MM.1S (cell line): Measurements from ENCODE around the gene NLRP1.

Experiments
- DNase-seq: peaks from one replicate; pipeline ENCODE4 v3.0.0-alpha.2; 2015
- H2AFZ ChIP-seq: fragments of 300-600 bp; sonication (generic); 2 replicates; pipeline ENCODE4 v1.6.0; 2016; ENCODE audit warnings: antibody characterized with exemption, low read length
- H3F3A ChIP-seq: fragments of 300-600 bp; sonication (generic); 2 replicates; pipeline ENCODE4 v1.6.1; 2016; ENCODE audit warnings: mild to moderate bottlenecking, antibody characterized with exemption, low read length, moderate library complexity, mixed read lengths; ENCODE audit not compliant: insufficient read depth
- H3K27ac ChIP-seq: fragments of 300-600 bp; sonication (generic); 2 replicates; pipeline ENCODE4 v1.5.1; 2016; ENCODE audit warnings: mild to moderate bottlenecking, low read length
- H3K27me3 ChIP-seq: fragments of 300-600 bp; sonication (generic); replicated peaks from 2 replicates; pipeline ENCODE4 v1.6.0; 2016; ENCODE audit warnings: low read length; ENCODE audit not compliant: insufficient read depth
- H3K36me3 ChIP-seq: fragments of 300-600 bp; sonication (generic); replicated peaks from 2 replicates; pipeline ENCODE4 v1.6.1; 2016; ENCODE audit warnings: mild to moderate bottlenecking, low read length, mixed read lengths; ENCODE audit not compliant: insufficient read depth
- H3K4me1 ChIP-seq: fragments of 300-600 bp; sonication (generic); 2 replicates; pipeline ENCODE4 v1.6.1; 2016; ENCODE audit warnings: low read length, mixed read lengths
- H3K4me2 ChIP-seq: fragments of 300-600 bp; sonication (generic); 2 replicates; pipeline ENCODE4 v1.6.0; 2016; ENCODE audit warnings: low read depth, low read length
- H3K4me3 ChIP-seq: fragments of 300-600 bp; sonication (generic); 2 replicates; pipeline ENCODE4 v1.5.1; 2016; ENCODE audit warnings: low read length, mixed read lengths
- H3K79me2 ChIP-seq: fragments of 300-600 bp; sonication (generic); 2 replicates; pipeline ENCODE4 v1.6.1; 2016; ENCODE audit warnings: mixed run types, low read length, mixed read lengths
- H3K9ac ChIP-seq: fragments of 300-600 bp; sonication (generic); 2 replicates; pipeline ENCODE4 v1.6.1; 2016; ENCODE audit warnings: low read length, mixed read lengths
- H3K9me2 ChIP-seq: fragments of 300-600 bp; sonication (generic); replicated peaks from 2 replicates; pipeline ENCODE4 v1.6.1; 2016; ENCODE audit warnings: mild to moderate bottlenecking, low read length, mixed read lengths; ENCODE audit not compliant: insufficient read depth
- H3K9me3 ChIP-seq: fragments of 300-600 bp; sonication (generic); replicated peaks from 2 replicates; pipeline ENCODE4 v1.6.1; 2016; ENCODE audit warnings: mild to moderate bottlenecking, low read length, mixed read lengths; ENCODE audit not compliant: insufficient read depth
- H4K20me1 ChIP-seq: fragments of 300-600 bp; sonication (generic); 2 replicates; pipeline ENCODE4 v1.6.1; 2016; ENCODE audit warnings: mild to moderate bottlenecking, low read length, moderate library complexity, mixed read lengths; ENCODE audit not compliant: insufficient read depth
- EZH2 ChIP-seq: fragments of 300-600 bp; sonication (generic); optimal IDR thresholded peaks from 2 replicates; pipeline ENCODE3; 2017; ENCODE audit warnings: low read depth, mild to moderate bottlenecking, antibody characterized with exemption, low read length, mixed read lengths
- EZH2phosphoT487 ChIP-seq: fragments of 300-600 bp; sonication (generic); IDR thresholded peaks from 2 replicates; pipeline ENCODE4 v1.6.1; 2018; ENCODE audit warnings: antibody characterized with exemption, low read length
- TF ChIP-seq, protein P1 (sequence below): fragments of 300-600 bp; sonication (generic); IDR thresholded peaks from 2 replicates; pipeline ENCODE4 v1.5.1; 2016; ENCODE audit warnings: antibody characterized with exemption, low read length, mixed read lengths

The NLRP1 gene

DNA sequence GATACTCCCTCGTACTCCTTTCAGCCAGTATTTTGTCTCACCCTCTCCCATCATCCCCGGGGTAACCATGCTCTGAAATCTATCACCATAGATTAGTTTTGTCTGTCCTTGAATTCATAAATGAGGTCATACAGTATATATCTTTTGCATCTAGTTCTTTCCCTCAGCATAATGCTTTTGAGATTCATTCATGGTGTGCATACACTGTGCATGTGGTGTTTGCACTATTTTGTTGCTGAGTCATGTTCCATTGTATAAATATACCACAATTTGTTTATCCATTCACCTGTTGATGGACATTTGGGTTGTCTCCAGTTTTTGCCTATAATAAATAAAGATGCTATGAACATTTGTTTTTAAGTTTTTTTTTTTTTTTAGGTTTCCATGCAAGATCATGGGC, 34.2 kb upstream of the NLRP1 start:
- TF ChIP-seq EZH2phosphoT487 (no peak), EZH2 (no peak)
- TF ChIP-seq, protein P1, sequence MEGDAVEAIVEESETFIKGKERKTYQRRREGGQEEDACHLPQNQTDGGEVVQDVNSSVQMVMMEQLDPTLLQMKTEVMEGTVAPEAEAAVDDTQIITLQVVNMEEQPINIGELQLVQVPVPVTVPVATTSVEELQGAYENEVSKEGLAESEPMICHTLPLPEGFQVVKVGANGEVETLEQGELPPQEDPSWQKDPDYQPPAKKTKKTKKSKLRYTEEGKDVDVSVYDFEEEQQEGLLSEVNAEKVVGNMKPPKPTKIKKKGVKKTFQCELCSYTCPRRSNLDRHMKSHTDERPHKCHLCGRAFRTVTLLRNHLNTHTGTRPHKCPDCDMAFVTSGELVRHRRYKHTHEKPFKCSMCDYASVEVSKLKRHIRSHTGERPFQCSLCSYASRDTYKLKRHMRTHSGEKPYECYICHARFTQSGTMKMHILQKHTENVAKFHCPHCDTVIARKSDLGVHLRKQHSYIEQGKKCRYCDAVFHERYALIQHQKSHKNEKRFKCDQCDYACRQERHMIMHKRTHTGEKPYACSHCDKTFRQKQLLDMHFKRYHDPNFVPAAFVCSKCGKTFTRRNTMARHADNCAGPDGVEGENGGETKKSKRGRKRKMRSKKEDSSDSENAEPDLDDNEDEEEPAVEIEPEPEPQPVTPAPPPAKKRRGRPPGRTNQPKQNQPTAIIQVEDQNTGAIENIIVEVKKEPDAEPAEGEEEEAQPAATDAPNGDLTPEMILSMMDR, result no peak
- H3K27ac ChIP-seq, result no peak overlapping the region
- H3K4me3 ChIP-seq, result no peak overlapping the region
- no peaks in the 10 kb centered on the region for H4K20me1 ChIP-seq
- DNase-seq, result no peak
- no peak overlapping the region for H3K4me2 ChIP-seq
- H3K36me3 ChIP-seq, result no peaks in the 10 kb centered on the region
- no peaks in the 10 kb centered on the region for H3K79me2 ChIP-seq
- no peaks in the 10 kb centered on the region for H3K27me3 ChIP-seq
- no peaks in the 10 kb centered on the region for H3K9me3 ChIP-seq
- H3F3A ChIP-seq, result no peaks in the 10 kb centered on the region
- H2AFZ ChIP-seq, result no peak overlapping the region
- no peaks in the 10 kb centered on the region for H3K4me1 ChIP-seq
- no peaks in the 10 kb centered on the region for H3K9me2 ChIP-seq
- H3K9ac ChIP-seq, result no peak overlapping the region

DNA sequence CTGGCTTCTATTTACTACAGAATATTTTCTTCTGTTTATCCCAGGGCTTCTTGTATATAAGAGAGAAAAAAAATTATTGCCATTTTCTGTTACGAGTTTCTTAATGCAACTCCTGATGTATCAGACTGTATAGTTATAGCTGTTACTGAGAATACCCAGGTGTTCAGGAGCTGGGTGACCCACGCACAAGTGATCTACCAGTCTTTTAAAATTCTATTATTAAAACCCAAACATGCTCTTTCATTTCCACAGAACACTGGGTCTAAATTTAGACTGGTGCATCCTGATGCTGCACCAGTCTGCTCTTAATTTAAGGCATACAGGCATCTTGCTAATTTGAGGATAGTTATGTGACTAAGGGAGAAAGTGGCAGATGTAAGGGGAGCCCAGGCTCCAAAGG, 31.2 kb upstream of the NLRP1 start:
- Histone ChIP-seq H3K79me2 (no peaks in the 10 kb centered on the region), H3K9me3 (no peaks in the 10 kb centered on the region), H3K4me2 (no peak overlapping the region), H3K4me3 (no peak overlapping the region), H3K27ac (no peak overlapping the region), H3K9me2 (no peaks in the 10 kb centered on the region), H3K9ac (no peak overlapping the region), H3K27me3 (no peaks in the 10 kb centered on the region), H4K20me1 (no peaks in the 10 kb centered on the region), H3F3A (no peaks in the 10 kb centered on the region), H3K36me3 (no peaks in the 10 kb centered on the region), H3K4me1 (no peaks in the 10 kb centered on the region), H2AFZ (no peak overlapping the region)
- no peak for DNase-seq
- TF ChIP-seq EZH2 (no peak), EZH2phosphoT487 (no peak)
- TF ChIP-seq, protein P1, result no peak

DNA sequence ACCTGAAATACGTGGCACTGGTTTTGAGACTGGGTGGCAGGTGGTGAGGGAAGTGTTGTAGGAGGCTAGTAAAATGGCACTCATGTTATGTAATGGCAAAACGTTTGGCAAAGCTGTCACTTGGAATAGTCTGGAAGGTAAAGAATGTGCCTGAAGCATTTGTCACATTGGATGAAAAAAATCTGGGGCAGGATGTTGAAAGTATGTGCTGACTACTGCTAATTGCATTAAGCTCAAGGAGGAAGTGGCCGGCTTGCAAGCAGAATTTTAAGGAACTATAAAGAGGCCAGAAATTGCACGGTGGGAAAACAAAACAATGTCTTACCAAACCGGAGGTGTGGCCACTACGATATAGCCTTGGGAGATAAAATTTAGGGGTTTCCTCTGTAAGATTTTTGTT, 26.6 kb upstream of the NLRP1 start:
- no peaks in the 10 kb centered on the region for H3K79me2 ChIP-seq
- no peaks in the 10 kb centered on the region for H3K4me1 ChIP-seq
- H3F3A ChIP-seq, result no peaks in the 10 kb centered on the region
- no peak overlapping the region for H3K9ac ChIP-seq
- H4K20me1 ChIP-seq, result no peaks in the 10 kb centered on the region
- no peaks in the 10 kb centered on the region for H3K36me3 ChIP-seq
- no peaks in the 10 kb centered on the region for H3K9me3 ChIP-seq
- no peaks in the 10 kb centered on the region for H3K9me2 ChIP-seq
- no peak for DNase-seq
- H2AFZ ChIP-seq, result no peak overlapping the region
- no peaks in the 10 kb centered on the region for H3K27me3 ChIP-seq
- TF ChIP-seq EZH2phosphoT487 (no peak), EZH2 (no peak)
- TF ChIP-seq, protein P1, result no peak
- no peak overlapping the region for H3K4me2 ChIP-seq
- no peak overlapping the region for H3K27ac ChIP-seq
- H3K4me3 ChIP-seq, result no peak overlapping the region
